Liver (tissue), 9 donors: ENCODE measurements around the gene SPRN. TPM values are rescaled to one million over a fixed set of nuclear protein-coding genes. Genes with fewer than 3 reads are reported as not detected.
"Not testable (repeated sequence)": the region's sequence is repeated elsewhere in the genome, so short reads cannot be mapped to it uniquely, and the experiment has no call there.

Source experiments
- DNase-seq: peaks from one replicate; pipeline ENCODE4 v3.0.0-alpha.2; 2017; ENCODE audit warnings: low spot score
- H3K27ac ChIP-seq, 2 donors: one replicate each; pipeline ENCODE4 v1.7.0; 2013; ENCODE audit warnings: inconsistent platforms in 2 of 2, low read length in 2 of 2, control low read depth in 1 of 2, low read depth in 1 of 2, mild to moderate bottlenecking in 1 of 2
- H3K27me3 ChIP-seq, 4 donors: one replicate each; pipeline versions ENCODE4 v1.6.1 to v1.7.0; 2013; ENCODE audit warnings: low read length in 3 of 4, inconsistent platforms in 1 of 4, mild to moderate bottlenecking in 1 of 4, moderate library complexity in 1 of 4; ENCODE audit not compliant: control insufficient read depth in 4 of 4, insufficient read depth in 4 of 4
- H3K36me3 ChIP-seq, 4 donors: one replicate each; pipeline versions ENCODE4 v1.6.1 to v1.7.0; 2013; ENCODE audit warnings: low read length in 3 of 4, mild to moderate bottlenecking in 3 of 4, low read depth in 1 of 4, moderate library complexity in 1 of 4; ENCODE audit not compliant: control insufficient read depth in 4 of 4, insufficient read depth in 3 of 4
- H3K4me1 ChIP-seq, 4 donors: one replicate each; pipeline versions ENCODE4 v1.6.1 to v1.7.0; 2013; ENCODE audit warnings: low read length in 3 of 4, mild to moderate bottlenecking in 3 of 4, moderate library complexity in 1 of 4; ENCODE audit not compliant: control insufficient read depth in 4 of 4, insufficient read depth in 4 of 4
- H3K4me3 ChIP-seq, 3 donors: one replicate each; pipeline versions ENCODE4 v1.6.1 to v1.7.0; 2013; ENCODE audit warnings: low read length in 3 of 3, control low read depth in 1 of 3, low read depth in 1 of 3, mild to moderate bottlenecking in 1 of 3
- H3K9ac ChIP-seq, 2 donors: one replicate each; pipeline ENCODE4 v1.7.0; 2013; ENCODE audit warnings: low read length in 2 of 2, mild to moderate bottlenecking in 2 of 2, moderate library complexity in 2 of 2, control low read depth in 1 of 2, low read depth in 1 of 2
- H3K9me3 ChIP-seq, 4 donors: one replicate each; pipeline versions ENCODE4 v1.6.1 to v1.7.0; 2013; ENCODE audit warnings: low read length in 3 of 4; ENCODE audit not compliant: control insufficient read depth in 4 of 4
- EGR1 ChIP-seq, 2 donors: IDR thresholded peaks; 2 replicates each; pipeline ENCODE4 v1.6.1; 2016 to 2018; ENCODE audit warnings: antibody characterized with exemption in 2 of 2, low read depth in 2 of 2
- GABPA ChIP-seq, 2 donors: IDR thresholded peaks in 1 of 2; conservative IDR thresholded peaks in 1 of 2; 2 replicates each; pipeline ENCODE4 v1.6.1; 2016; ENCODE audit warnings: antibody characterized with exemption in 2 of 2, mild to moderate bottlenecking in 1 of 2, moderate library complexity in 1 of 2
- RXRA ChIP-seq, 2 donors: IDR thresholded peaks; 2 replicates each; pipeline ENCODE4 v1.6.1; 2017 to 2018; ENCODE audit warnings: antibody characterized with exemption in 2 of 2, mild to moderate bottlenecking in 1 of 2
- TAF1 ChIP-seq: conservative IDR thresholded peaks from 2 replicates; pipeline ENCODE4 v1.6.1; 2016; ENCODE audit warnings: antibody characterized with exemption, mild to moderate bottlenecking
- WGBS: extraction: QIAGEN DNeasy Blood & Tissue Kit; methylation state at CpG from one replicate; pipeline ENCODE4 v1.1.7; 2013; 5-methylcytosine and 5-hydroxymethylcytosine counted together
- polyA plus RNA-seq, 2 donors: library from polyadenylated mRNA; stranded (reverse) in 1 of 2; unstranded in 1 of 2; fragments of 200-250 nt in 1 of 2; fragments of >200 nt in 1 of 2; fragmentation: Nextera tagmentation in 1 of 2; extraction: Ambion mirVana in 1 of 2; gene quantifications; one replicate each; pipeline versions ENCODE4 v1.2.1 to v1.2.3, GENCODE V29; 2013 to 2015
- total RNA-seq, 2 donors: library from RNA; depleted of rRNA; stranded (reverse); fragments of >200 nt; gene quantifications; one replicate each; pipeline ENCODE4 v1.2.3, GENCODE V29; 2014
- TF ChIP-seq, protein P1 (sequence below): IDR thresholded peaks from 2 replicates; pipeline ENCODE4 v1.6.1; 2016; ENCODE audit warnings: antibody characterized with exemption
- TF ChIP-seq, protein P2 (sequence below): fragments of 150-350 bp; IDR thresholded peaks from 2 replicates; pipeline ENCODE4 v1.5.1; 2017; ENCODE audit warnings: improper control_type of control experiment, low read depth, low read length; ENCODE audit not compliant: missing input control
- TF ChIP-seq, protein P3 (sequence below): IDR thresholded peaks from 2 replicates; pipeline ENCODE4 v1.6.1; 2016; ENCODE audit warnings: antibody characterized with exemption, mild to moderate bottlenecking
- donor health status: healthy.
- donor health status: healthy.
- donor health status: healthy.
- donor health status: healthy.
- donor health status: healthy.

Gene SPRN
- total and polyA plus RNA-seq, 4 donors, result 1.3 to 36.4 TPM; not detected in 2

DNA sequence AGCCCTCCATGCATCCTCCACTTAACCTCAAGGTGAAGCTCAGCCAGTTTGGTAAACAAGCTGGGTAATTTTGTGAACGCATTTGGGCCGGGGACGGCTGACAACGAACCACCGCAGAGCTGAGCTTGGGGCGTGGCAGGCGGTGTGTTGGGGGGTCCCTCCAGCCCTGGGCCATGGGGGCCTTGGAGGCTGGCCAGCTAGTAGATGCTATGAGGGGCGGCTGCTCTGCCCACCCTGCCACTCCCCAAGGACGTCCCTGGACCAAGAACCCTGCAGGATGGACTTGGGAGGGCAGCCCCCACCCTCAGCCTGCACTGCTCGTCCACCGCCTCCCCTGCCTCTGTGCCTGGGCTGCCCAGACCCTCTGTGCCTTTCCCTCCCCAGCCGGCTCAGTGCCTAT, 17.4 kb upstream of the SPRN start:
- peaks cover 0 to 7% (median 6%) of the 10 kb centered on the region in 4 donors for H3K4me1 ChIP-seq
- no peak overlapping the region for H3K4me3 ChIP-seq
- H3K9ac ChIP-seq, result no peak overlapping the region
- no peak overlapping the region for H3K27ac ChIP-seq
- H3K36me3 ChIP-seq, result no peaks in the 10 kb centered on the region
- no peak for DNase-seq
- TF ChIP-seq, protein P1, sequence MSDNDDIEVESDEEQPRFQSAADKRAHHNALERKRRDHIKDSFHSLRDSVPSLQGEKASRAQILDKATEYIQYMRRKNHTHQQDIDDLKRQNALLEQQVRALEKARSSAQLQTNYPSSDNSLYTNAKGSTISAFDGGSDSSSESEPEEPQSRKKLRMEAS, result no peak
- TF ChIP-seq, protein P2, sequence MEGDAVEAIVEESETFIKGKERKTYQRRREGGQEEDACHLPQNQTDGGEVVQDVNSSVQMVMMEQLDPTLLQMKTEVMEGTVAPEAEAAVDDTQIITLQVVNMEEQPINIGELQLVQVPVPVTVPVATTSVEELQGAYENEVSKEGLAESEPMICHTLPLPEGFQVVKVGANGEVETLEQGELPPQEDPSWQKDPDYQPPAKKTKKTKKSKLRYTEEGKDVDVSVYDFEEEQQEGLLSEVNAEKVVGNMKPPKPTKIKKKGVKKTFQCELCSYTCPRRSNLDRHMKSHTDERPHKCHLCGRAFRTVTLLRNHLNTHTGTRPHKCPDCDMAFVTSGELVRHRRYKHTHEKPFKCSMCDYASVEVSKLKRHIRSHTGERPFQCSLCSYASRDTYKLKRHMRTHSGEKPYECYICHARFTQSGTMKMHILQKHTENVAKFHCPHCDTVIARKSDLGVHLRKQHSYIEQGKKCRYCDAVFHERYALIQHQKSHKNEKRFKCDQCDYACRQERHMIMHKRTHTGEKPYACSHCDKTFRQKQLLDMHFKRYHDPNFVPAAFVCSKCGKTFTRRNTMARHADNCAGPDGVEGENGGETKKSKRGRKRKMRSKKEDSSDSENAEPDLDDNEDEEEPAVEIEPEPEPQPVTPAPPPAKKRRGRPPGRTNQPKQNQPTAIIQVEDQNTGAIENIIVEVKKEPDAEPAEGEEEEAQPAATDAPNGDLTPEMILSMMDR, result no peak
- WGBS, result 85% methylated on average over 12 of the region's 12 CpGs
- peaks cover 0 to 5% (median under 1%) of the 10 kb centered on the region in 4 donors for H3K9me3 ChIP-seq
- H3K27me3 ChIP-seq, result no peaks in the 10 kb centered on the region

DNA sequence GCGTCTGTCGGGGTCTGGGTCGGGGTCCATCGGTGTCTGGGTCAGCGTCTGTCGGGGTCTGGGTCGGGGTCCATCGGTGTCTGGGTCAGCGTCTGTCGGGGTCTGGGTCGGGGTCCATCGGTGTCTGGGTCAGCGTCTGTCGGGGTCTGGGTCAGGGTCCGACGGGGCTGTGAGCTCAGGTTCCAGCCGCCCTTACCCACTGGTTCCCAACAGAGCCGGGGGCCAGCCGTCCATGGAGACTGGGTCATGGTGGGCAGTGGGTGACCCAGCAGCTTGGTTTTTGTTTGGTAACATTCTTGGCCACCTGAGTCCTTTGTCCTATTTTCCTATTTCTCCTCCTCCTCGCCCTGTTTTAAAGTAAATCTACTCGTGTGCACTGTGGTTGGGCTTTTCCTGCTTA, 16.9 kb upstream of the SPRN start:
- not testable (repeated sequence) for DNase-seq, H3K36me3 ChIP-seq, H3K4me3 ChIP-seq, H3K27me3 ChIP-seq, H3K9me3 ChIP-seq, H3K9ac ChIP-seq, H3K4me1 ChIP-seq, H3K27ac ChIP-seq
- WGBS, result 91% methylated on average over 13 of the region's 21 CpGs

DNA sequence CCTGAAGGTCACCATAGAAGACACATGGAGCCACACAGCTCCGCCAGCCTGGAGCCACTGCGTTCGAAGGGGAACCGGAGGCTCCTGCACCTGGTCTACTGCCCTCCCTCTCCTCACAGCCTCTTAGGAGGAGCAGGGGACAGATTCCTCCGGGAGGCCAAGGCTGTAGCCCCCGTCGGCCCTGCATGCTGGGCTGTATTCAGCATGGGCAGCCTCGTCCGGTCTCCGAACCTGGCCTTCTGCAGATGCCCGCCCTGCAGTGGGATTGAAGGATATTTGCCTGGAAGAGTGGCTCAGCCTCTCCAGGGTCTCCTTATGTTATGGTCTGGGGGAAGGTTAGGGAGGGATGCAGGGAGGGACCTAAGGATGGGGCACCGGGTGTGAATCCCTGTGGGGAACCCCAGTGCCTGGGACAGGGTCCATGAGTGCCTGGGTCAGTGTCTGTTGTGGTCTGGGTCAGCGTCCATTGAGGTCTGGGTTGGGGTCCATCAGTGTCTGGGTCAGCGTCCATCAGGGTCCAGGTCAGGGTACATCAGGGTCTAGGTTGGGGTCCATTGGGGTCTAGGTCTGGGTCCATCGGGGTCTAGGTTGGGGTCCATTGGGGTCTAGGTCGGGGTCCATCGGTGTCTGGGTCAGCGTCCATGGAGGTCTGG, 16.3 kb upstream of the SPRN start:
- H3K4me1 ChIP-seq, result peaks cover 0 to 7% (median 6%) of the 10 kb centered on the region in 4 donors
- no peaks in the 10 kb centered on the region for H3K27me3 ChIP-seq
- no peaks in the 10 kb centered on the region for H3K36me3 ChIP-seq
- no peak overlapping the region for H3K4me3 ChIP-seq
- peaks cover 0 to 1% (median 0%) of the 10 kb centered on the region in 4 donors for H3K9me3 ChIP-seq
- TF ChIP-seq, protein P2, result no peak
- no peak for TF ChIP-seq RXRA (IDR thresholded peaks at IDR 0.05)
- TF ChIP-seq, protein P3, sequence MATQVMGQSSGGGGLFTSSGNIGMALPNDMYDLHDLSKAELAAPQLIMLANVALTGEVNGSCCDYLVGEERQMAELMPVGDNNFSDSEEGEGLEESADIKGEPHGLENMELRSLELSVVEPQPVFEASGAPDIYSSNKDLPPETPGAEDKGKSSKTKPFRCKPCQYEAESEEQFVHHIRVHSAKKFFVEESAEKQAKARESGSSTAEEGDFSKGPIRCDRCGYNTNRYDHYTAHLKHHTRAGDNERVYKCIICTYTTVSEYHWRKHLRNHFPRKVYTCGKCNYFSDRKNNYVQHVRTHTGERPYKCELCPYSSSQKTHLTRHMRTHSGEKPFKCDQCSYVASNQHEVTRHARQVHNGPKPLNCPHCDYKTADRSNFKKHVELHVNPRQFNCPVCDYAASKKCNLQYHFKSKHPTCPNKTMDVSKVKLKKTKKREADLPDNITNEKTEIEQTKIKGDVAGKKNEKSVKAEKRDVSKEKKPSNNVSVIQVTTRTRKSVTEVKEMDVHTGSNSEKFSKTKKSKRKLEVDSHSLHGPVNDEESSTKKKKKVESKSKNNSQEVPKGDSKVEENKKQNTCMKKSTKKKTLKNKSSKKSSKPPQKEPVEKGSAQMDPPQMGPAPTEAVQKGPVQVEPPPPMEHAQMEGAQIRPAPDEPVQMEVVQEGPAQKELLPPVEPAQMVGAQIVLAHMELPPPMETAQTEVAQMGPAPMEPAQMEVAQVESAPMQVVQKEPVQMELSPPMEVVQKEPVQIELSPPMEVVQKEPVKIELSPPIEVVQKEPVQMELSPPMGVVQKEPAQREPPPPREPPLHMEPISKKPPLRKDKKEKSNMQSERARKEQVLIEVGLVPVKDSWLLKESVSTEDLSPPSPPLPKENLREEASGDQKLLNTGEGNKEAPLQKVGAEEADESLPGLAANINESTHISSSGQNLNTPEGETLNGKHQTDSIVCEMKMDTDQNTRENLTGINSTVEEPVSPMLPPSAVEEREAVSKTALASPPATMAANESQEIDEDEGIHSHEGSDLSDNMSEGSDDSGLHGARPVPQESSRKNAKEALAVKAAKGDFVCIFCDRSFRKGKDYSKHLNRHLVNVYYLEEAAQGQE, result no peak
- TF ChIP-seq EGR1 (IDR thresholded peaks at IDR 0.05; ENCODE audit: low read depth in 2 of 2), result no peak
- TF ChIP-seq, protein P1, result no peak
- no peak for TF ChIP-seq GABPA (IDR thresholded peaks at IDR 0.05 in 1 of 2, conservative IDR thresholded peaks at IDR 0.05 in 1 of 2)
- no peak for TF ChIP-seq TAF1
- no peak overlapping the region for H3K27ac ChIP-seq
- no peak overlapping the region for H3K9ac ChIP-seq
- WGBS, result 97% methylated on average over 18 of the region's 18 CpGs
- no peak for DNase-seq
